ENCODE data around the gene SLIT3.

SLIT3 gene

DNA sequence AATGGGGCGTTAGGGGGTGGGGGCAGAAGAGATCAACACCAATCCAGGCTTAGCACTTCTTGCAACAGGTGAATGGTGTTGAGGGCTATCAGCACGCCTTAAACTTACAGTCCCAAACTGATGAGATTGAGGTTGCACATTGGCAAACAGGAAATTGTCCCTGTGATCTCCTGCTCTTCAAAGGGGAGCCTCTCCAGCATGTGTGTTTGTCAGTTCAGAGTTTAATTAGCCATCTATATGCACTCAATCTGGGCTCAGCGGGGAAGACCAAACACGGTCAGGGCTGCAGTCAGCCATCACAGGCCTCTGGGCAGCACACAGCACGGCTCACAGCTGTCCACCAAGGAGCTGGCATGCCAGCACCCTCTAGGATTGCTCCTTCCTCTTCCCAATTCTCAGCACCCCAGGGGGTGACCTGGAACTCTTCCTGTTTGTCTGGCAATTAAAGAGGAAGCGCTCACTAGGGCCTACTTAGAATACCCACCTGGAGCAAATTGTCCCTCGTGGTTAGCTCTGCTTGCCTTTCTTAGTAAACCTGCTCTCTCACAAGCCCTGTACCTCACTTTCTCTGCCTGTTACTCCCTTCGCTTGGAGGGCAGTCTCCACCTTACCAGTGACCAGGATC is 217.4 kb downstream of the SLIT3 start:
- no peak for DNase-seq (ENCODE audit: low read depth, low spot score)

GRCh38 chr5:169081000-169081724 is 219.8 kb downstream of the SLIT3 start:
- no peak for DNase-seq (ENCODE audit: low read depth, low spot score)

- DNase-seq (ENCODE audit: low read depth, low spot score), result no peak
These were observed 220.5 kb downstream of the SLIT3 start for GRCh38 chr5:169080448-169080911.

- no peak for DNase-seq (ENCODE audit: low read depth, low spot score)
These were observed 221.2 kb downstream of the SLIT3 start for GRCh38 chr5:169079697-169080096.

DNA sequence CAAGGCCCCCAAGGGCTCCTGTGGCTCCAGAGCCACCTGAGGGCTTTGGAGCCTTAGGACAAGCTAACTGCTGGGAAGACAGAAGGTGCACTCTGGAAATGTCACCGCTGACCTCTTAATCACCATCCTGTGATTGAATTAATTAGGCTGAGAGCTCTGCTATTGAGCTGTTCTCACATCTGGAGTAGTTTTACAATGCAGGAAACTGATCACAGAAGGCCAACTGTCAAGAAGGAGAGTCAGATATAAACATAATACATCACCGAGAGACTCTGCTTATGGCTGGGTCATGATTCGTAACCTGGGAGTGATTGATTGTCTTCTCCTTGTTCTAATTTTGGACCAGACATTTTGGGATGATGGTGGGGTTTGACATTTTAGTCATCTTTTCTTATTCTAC is 226.1 kb downstream of the SLIT3 start:
- DNase-seq (ENCODE audit: low read depth, low spot score), result no peak

GRCh38 chr5:169072233-169072632 is 228.7 kb downstream of the SLIT3 start:
- no peak for DNase-seq (ENCODE audit: low read depth, low spot score)

DNA sequence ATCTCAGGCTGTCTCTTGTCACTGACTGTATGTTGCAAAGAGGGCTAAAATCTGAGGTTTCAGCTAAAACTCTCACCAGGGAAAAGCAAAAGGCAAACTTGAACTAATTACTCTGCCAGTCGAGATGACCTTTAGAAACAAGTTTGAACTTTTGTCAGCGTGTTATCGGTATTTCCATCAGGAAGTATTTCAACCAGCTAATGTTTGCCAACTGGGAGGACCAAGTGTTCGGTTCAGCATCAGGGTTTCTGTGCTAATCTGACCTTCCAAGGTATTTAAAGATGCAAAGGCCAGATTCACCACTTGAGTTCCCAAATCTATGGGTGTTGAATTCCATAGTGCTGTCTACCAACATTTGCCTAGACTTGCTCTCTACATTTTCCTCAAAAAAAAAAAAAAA is 230.5 kb downstream of the SLIT3 start:
- DNase-seq (ENCODE audit: low read depth, low spot score), result no peak

DNA sequence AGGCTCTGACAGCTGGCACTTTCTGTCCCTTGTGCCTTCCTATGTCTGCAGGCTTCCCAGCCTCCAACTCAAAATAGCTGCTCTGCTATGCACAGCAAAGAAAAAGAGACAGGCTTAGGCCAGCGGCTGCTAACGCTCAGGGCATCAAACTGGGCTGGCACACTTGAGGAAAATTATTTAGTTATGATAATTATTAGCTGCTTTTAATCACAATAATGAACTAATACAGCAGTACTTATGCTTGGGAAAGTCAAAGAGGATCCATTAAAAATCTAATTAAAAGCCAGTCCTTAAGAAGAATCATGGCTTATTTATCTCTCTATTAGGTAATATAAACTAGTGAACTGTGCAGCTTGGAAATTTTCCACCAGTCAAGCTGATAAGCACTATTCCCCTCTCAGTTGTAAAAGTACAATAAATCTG is 233.2 kb downstream of the SLIT3 start:
- no peak for DNase-seq (ENCODE audit: low read depth, low spot score)

- DNase-seq (ENCODE audit: low read depth, low spot score), result no peak
These were observed 235.5 kb downstream of the SLIT3 start for GRCh38 chr5:169065400-169065799.

DNA sequence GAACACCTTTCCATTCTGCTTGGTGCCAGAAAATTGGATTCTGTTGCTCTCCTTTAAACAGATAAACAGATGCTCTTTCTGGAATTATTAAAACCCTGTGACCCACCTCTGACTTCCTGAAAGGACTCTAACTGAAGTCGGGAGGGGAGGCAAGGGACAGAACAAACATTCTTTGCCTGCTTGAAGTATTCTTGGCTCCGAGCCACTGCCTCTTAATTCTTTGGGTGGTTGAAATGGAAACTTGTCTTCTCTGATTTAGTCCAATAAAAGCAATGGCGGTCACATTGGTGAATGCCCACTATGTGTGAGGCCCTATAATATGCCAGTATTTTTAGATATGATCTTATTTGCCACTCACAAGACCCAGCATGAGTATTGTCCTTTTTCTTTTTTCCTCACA is 236.8 kb downstream of the SLIT3 start:
- no peak for DNase-seq (ENCODE audit: low read depth, low spot score)

- DNase-seq (ENCODE audit: low read depth, low spot score), result no peak
These were observed 237.5 kb downstream of the SLIT3 start for GRCh38 chr5:169063316-169063953.

- DNase-seq (ENCODE audit: low read depth, low spot score), result no peak
These were observed 238.2 kb downstream of the SLIT3 start for GRCh38 chr5:169062690-169063089.

DNA sequence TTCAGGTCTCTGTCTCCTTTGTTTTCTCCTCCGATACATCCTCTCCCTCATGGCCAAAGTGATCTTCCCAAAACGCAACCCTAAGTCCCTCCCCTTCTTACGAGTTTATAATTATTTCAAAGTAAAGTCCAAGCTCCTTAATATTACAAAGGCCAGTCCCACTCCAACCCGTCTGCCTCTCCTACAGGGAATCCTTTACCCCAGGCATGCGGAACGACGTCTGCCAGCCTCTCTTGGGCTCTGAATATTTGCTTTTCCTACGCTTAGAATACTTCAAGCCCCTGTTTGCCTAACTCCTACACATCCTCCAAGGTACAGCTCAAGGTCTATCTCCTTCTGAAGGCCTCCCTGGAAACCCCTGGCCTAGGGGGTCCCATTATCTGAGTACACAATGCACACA is 246.4 kb downstream of the SLIT3 start:
- no peak for DNase-seq (ENCODE audit: low read depth, low spot score)

DNA sequence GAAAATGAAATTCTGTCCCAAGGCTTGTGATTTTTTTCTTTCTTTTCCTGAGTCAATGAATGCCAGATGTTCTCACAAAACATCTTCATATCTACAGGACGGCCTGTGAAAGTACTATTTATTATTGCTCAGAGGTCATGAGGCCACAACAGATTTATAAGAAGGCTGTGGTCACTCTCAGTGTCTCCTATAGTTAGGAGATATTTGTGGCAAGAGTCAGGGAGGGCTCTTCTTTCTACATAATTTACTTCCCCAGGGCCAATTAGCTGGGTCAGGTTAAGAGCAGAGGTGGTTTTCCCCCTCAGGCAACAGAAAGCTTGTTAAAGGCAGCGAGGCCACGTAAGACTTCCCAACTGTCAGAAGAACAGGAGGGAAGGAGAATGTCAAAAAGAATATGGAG is 248.7 kb downstream of the SLIT3 start:
- DNase-seq (ENCODE audit: low read depth, low spot score), result no peak

DNA sequence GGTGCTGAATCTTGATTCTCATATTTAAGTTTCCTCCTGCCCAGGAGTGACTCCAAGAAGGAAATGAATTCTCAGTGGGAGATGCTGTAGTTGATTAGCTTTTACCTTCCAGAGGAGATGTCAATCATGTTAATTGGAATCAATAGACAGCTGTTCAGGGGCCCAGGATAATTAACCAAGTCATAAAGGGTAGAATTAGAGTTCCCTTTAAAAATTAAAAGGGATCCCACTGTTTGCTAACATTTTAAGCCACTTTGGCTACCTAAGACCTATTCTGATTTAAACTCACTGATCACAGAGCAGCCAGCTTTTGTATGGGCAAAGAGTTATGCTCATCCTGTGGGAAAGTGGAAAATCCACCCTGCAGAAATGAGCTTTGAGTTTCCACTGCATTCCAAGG is 249.6 kb downstream of the SLIT3 start:
- DNase-seq (ENCODE audit: low read depth, low spot score), result no peak

GRCh38 chr5:169050636-169051035 is 250.3 kb downstream of the SLIT3 start:
- DNase-seq (ENCODE audit: low read depth, low spot score), result no peak

GRCh38 chr5:169050146-169050571 is 250.8 kb downstream of the SLIT3 start:
- DNase-seq (ENCODE audit: low read depth, low spot score), result no peak

- DNase-seq (ENCODE audit: low read depth, low spot score), result no peak
These were observed 251.2 kb downstream of the SLIT3 start for GRCh38 chr5:169049712-169050111.

GRCh38 chr5:169048181-169049125 is 252.5 kb downstream of the SLIT3 start:
- no peak for DNase-seq (ENCODE audit: low read depth, low spot score)

- DNase-seq (ENCODE audit: low read depth, low spot score), result no peak
These were observed 256.0 kb downstream of the SLIT3 start for GRCh38 chr5:169044962-169045361.

DNA sequence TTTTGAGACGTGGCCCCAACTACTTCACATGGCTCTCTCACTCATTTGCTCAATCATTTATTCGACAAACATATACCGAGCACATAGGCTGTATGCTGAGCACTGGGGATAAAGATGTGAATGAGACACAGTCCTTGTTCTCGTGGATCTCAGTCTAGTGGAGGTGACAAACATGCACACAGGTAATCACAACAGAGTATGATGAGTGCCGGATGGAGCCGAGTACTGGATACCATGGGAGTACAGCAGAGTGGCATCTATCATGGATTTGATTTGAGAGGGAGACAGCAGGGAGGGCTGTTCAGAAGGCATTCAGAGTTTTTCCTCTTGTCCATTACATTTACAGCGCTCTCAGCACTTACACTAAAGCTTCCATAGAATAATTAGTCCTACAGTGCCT is 259.8 kb downstream of the SLIT3 start:
- DNase-seq (ENCODE audit: low read depth, low spot score), result no peak

- DNase-seq (ENCODE audit: low read depth, low spot score), result no peak
These were observed 261.3 kb downstream of the SLIT3 start for GRCh38 chr5:169039592-169039991.

Data from activated CD4-positive, CD25-positive, alpha-beta regulatory T cell treated with anti-CD3 and anti-CD28 coated beads, Interleukin-2, amount 50 U/mL, for 16 hours (primary cell).